GM12878 (cell line): ENCODE measurements around the gene KCNQ1. TPM values are rescaled to one million over a fixed set of nuclear protein-coding genes. Genes with fewer than 3 reads are reported as not detected.

Experiments used
- BMI1 ChIP-seq: fragments of 450-650 bp; IDR thresholded peaks from 2 replicates; pipeline ENCODE4 v1.6.1; 2016; ENCODE audit warnings: mild to moderate bottlenecking, moderate library complexity, borderline replicate concordance
- ETV6 ChIP-seq, 2 experiments: fragments of 450-650 bp in 1 of 2; IDR thresholded peaks in 1 of 2; conservative IDR thresholded peaks in 1 of 2; 2 replicates each; pipeline ENCODE4 v1.6.1; 2014; ENCODE audit warnings: antibody characterized with exemption in 1 of 2, borderline replicate concordance in 1 of 2, low read depth in 1 of 2, mild to moderate bottlenecking in 1 of 2, moderate library complexity in 1 of 2
- HDAC6 ChIP-seq: fragments of 200-600 bp; sonication (generic); IDR thresholded peaks from one replicate; pipeline ENCODE4 v1.8.0; 2017; ENCODE audit warnings: antibody characterized with exemption; ENCODE audit not compliant: unreplicated experiment
- MTA3 ChIP-seq: IDR thresholded peaks from 2 replicates; pipeline ENCODE4 v1.6.1; 2012; ENCODE audit warnings: low read length, inconsistent platforms, borderline replicate concordance
- MYC ChIP-seq: IDR thresholded peaks from 2 replicates; pipeline ENCODE4 v1.6.1; 2011; ENCODE audit warnings: mild to moderate bottlenecking, low read length, moderate library complexity, inconsistent platforms; ENCODE audit not compliant: insufficient read depth, insufficient replicate concordance, insufficient read length, severe bottlenecking
- NFIC ChIP-seq: IDR thresholded peaks from 2 replicates; pipeline ENCODE4 v1.6.1; 2012; ENCODE audit warnings: low read depth, mild to moderate bottlenecking, inconsistent platforms, low read length, moderate library complexity
- POLR2A ChIP-seq: IDR thresholded peaks from 2 replicates; pipeline ENCODE4 v1.6.1; 2011; ENCODE audit warnings: low read depth, mild to moderate bottlenecking, low read length
- STAT1 ChIP-seq: fragments of 450-650 bp; conservative IDR thresholded peaks from 2 replicates; pipeline ENCODE4 v1.6.1; 2014; ENCODE audit warnings: antibody characterized with exemption, mild to moderate bottlenecking
- TCF12 ChIP-seq: IDR thresholded peaks from 2 replicates; pipeline ENCODE4 v1.6.1; 2011; ENCODE audit warnings: low read depth, mild to moderate bottlenecking, low read length
- YBX1 ChIP-seq: fragments of 450-650 bp; IDR thresholded peaks from 2 replicates; pipeline ENCODE4 v1.6.1; 2016; ENCODE audit warnings: antibody characterized with exemption
- polyA plus RNA-seq, 11 experiments: library from polyadenylated mRNA; depleted of rRNA in 4 of 11; unstranded in 6 of 11; stranded (reverse) in 5 of 11; fragments of >200 nt; fragmentation: Nextera tagmentation in 4 of 11; fragmentation: Illumina TruSeq in 1 of 11; extraction: Ambion mirVana in 4 of 11; extraction: Trizol in 1 of 11; gene quantifications; 1 replicate in 1 of 11; 2 replicates in 10 of 11; pipeline versions ENCODE4 v1.2.1 to v1.2.3, GENCODE V29; 2011 to 2016; ENCODE audit warnings: inconsistent platforms in 2 of 11, missing spikeins in 2 of 11, low read depth in 1 of 11
- total RNA-seq, 4 experiments: library from RNA; depleted of rRNA in 3 of 4; stranded (reverse); fragments of >200 nt in 3 of 4; fragmentation: Illumina TruSeq in 1 of 4; extraction: Trizol in 1 of 4; gene quantifications; 2 replicates each; pipeline versions ENCODE4 v1.2.1 to v1.2.3, GENCODE V29; 2013 to 2021
- TF ChIP-seq, protein P1 (sequence below): fragments of 450-650 bp; formaldehyde crosslinking; IDR thresholded peaks from 2 replicates; pipeline ENCODE4 v1.5.0; 2022; ENCODE audit warnings: mild to moderate bottlenecking, missing genetic modification characterization
- TF ChIP-seq, protein P2 (sequence below): fragments of 450-650 bp; IDR thresholded peaks from 2 replicates; pipeline ENCODE4 v1.6.1; 2014; ENCODE audit warnings: mild to moderate bottlenecking
- TF ChIP-seq, protein P3 (sequence below): fragments of 450-650 bp; IDR thresholded peaks from 2 replicates; pipeline ENCODE4 v1.6.1; 2016; ENCODE audit warnings: mild to moderate bottlenecking
- TF ChIP-seq, protein P4 (sequence below): fragments of 450-650 bp; IDR thresholded peaks from 2 replicates; pipeline ENCODE4 v1.6.1; 2016; ENCODE audit warnings: mild to moderate bottlenecking
- TF ChIP-seq, protein P5 (sequence below): fragments of 450-650 bp; IDR thresholded peaks from 2 replicates; pipeline ENCODE4 v1.6.1; 2018; ENCODE audit warnings: borderline replicate concordance, mild to moderate bottlenecking; ENCODE audit not compliant: partially characterized antibody

KCNQ1 gene
- total and polyA plus RNA-seq, 10 of the 15 experiments (the other 5 are each of a cell fraction or from before 2014, with no cell fraction given) = 0.03 to 0.15 (median 0.12) TPM; not detected in 7

DNA sequence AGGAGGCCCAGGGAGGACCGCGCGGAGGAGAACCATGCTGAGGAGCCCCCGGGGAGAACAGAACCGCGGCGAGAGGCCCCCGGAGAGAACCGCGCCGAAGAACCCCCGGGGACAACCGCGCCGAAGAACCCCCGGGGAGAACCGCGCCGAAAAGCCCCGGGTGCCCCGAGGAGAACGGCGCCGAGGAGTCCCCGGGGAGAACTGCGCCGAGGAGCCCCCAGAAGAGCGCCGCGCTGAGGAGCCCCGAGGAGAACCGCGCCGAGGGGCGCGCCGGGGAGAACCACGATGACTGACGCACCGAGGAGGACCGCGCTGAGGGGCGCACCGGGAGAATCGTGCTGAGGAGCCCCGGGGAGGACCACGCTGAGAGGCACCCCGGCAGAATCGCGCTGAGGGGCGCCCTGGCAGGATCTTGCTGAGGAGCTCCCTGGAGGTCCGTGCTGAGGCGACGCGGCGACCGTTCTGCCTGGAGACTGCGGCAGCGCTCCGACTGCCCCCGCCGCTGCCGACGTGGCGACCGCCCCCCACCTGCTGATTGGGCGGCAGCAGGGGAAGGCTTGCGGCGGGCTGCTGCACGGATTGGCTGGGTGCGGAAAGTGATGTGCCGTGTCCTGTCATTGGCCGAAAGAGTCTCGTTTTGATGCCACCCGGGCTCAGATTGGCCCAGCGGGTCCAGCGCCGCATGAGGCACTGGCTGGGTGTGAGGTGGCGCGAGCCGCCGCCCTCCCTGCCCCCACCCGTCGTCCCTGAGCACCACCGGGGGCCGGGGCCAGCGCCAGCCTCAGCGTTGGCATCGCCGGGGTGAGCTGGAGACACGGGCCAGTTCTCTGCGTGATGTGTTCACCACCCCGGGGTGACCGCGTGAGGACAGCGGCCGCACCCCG is 255.0 kb downstream of the KCNQ1 start, which contains the start of gene KCNQ1OT1 (continued):
- TF ChIP-seq, protein P1, sequence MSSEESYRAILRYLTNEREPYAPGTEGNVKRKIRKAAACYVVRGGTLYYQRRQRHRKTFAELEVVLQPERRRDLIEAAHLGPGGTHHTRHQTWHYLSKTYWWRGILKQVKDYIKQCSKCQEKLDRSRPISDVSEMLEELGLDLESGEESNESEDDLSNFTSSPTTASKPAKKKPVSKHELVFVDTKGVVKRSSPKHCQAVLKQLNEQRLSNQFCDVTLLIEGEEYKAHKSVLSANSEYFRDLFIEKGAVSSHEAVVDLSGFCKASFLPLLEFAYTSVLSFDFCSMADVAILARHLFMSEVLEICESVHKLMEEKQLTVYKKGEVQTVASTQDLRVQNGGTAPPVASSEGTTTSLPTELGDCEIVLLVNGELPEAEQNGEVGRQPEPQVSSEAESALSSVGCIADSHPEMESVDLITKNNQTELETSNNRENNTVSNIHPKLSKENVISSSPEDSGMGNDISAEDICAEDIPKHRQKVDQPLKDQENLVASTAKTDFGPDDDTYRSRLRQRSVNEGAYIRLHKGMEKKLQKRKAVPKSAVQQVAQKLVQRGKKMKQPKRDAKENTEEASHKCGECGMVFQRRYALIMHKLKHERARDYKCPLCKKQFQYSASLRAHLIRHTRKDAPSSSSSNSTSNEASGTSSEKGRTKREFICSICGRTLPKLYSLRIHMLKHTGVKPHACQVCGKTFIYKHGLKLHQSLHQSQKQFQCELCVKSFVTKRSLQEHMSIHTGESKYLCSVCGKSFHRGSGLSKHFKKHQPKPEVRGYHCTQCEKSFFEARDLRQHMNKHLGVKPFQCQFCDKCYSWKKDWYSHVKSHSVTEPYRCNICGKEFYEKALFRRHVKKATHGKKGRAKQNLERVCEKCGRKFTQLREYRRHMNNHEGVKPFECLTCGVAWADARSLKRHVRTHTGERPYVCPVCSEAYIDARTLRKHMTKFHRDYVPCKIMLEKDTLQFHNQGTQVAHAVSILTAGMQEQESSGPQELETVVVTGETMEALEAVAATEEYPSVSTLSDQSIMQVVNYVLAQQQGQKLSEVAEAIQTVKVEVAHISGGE (CRISPR knock-in tag) = no peak
- peak; percentile 100 for TF ChIP-seq POLR2A
- TF ChIP-seq, protein P2, sequence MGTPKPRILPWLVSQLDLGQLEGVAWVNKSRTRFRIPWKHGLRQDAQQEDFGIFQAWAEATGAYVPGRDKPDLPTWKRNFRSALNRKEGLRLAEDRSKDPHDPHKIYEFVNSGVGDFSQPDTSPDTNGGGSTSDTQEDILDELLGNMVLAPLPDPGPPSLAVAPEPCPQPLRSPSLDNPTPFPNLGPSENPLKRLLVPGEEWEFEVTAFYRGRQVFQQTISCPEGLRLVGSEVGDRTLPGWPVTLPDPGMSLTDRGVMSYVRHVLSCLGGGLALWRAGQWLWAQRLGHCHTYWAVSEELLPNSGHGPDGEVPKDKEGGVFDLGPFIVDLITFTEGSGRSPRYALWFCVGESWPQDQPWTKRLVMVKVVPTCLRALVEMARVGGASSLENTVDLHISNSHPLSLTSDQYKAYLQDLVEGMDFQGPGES = peak; percentile 72; the same call in 1 of the 2 replicates
- TF ChIP-seq NFIC = no peak
- TF ChIP-seq, protein P3, sequence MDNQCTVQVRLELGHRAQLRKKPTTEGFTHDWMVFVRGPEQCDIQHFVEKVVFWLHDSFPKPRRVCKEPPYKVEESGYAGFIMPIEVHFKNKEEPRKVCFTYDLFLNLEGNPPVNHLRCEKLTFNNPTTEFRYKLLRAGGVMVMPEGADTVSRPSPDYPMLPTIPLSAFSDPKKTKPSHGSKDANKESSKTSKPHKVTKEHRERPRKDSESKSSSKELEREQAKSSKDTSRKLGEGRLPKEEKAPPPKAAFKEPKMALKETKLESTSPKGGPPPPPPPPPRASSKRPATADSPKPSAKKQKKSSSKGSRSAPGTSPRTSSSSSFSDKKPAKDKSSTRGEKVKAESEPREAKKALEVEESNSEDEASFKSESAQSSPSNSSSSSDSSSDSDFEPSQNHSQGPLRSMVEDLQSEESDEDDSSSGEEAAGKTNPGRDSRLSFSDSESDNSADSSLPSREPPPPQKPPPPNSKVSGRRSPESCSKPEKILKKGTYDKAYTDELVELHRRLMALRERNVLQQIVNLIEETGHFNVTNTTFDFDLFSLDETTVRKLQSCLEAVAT = no peak
- TF ChIP-seq, protein P4, sequence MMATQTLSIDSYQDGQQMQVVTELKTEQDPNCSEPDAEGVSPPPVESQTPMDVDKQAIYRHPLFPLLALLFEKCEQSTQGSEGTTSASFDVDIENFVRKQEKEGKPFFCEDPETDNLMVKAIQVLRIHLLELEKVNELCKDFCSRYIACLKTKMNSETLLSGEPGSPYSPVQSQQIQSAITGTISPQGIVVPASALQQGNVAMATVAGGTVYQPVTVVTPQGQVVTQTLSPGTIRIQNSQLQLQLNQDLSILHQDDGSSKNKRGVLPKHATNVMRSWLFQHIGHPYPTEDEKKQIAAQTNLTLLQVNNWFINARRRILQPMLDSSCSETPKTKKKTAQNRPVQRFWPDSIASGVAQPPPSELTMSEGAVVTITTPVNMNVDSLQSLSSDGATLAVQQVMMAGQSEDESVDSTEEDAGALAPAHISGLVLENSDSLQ = peak; percentile 54
- TF ChIP-seq ETV6 (conservative IDR thresholded peaks at IDR 0.05 in 1 of 2, IDR thresholded peaks at IDR 0.05 in 1 of 2; ENCODE audit: borderline replicate concordance in 1 of 2, low read depth in 1 of 2) = no peak
- TF ChIP-seq, protein P5, sequence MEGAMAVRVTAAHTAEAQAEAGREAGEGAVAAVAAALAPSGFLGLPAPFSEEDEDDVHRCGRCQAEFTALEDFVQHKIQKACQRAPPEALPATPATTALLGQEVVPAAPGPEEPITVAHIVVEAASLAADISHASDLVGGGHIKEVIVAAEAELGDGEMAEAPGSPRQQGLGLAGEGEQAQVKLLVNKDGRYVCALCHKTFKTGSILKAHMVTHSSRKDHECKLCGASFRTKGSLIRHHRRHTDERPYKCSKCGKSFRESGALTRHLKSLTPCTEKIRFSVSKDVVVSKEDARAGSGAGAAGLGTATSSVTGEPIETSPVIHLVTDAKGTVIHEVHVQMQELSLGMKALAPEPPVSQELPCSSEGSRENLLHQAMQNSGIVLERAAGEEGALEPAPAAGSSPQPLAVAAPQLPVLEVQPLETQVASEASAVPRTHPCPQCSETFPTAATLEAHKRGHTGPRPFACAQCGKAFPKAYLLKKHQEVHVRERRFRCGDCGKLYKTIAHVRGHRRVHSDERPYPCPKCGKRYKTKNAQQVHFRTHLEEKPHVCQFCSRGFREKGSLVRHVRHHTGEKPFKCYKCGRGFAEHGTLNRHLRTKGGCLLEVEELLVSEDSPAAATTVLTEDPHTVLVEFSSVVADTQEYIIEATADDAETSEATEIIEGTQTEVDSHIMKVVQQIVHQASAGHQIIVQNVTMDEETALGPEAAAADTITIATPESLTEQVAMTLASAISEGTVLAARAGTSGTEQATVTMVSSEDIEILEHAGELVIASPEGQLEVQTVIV = no peak
- no peak for TF ChIP-seq MYC
- no peak for TF ChIP-seq HDAC6
- TF ChIP-seq STAT1 = no peak
- no peak for TF ChIP-seq BMI1
- no peak for TF ChIP-seq TCF12
- TF ChIP-seq YBX1 = no peak
- no peak for TF ChIP-seq MTA3
